ENCODE results near the gene ZG16B. TPM values are rescaled to one million over a fixed set of nuclear protein-coding genes. Genes with fewer than 3 reads are reported as not detected.

The ZG16B gene
- total RNA-seq, 6 experiments from 2014 or later, result 0.24 to 1.6 (median 0.50) TPM; not detected in 2

DNA sequence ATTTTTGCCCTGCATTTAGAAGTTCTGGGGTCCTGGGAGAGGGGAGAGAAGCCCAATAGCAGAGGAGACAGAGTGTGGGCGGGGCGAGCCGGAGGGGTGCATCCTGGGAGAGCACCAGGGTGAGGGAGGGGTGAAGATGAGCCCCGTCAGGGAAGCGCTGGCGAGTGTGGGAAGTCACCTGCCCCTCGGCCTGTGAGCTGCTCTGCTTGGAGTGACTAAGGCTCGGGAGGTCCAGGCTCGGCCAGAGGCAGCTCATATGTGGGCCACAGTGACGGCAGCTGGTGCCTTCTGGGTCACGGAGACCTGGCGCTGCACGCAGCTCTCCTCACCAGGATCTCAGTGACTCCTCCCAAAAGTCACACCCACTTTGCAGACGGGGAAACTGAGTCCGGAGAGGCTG, 1.1 kb downstream of the ZG16B start:
- no peaks in the 10 kb centered on the region for H3K36me3 ChIP-seq
- H3K27ac ChIP-seq, result no peak overlapping the region
- no peaks in the 10 kb centered on the region for H3K4me1 ChIP-seq
- ATAC-seq (no peak), DNase-seq (peak in 1 of 3 donors; percentile 34)
- H3K27me3 ChIP-seq, result no peaks in the 10 kb centered on the region
- no peak for TF ChIP-seq POLR2A (IDR thresholded peaks at IDR 0.05)
- TF ChIP-seq, protein P1, sequence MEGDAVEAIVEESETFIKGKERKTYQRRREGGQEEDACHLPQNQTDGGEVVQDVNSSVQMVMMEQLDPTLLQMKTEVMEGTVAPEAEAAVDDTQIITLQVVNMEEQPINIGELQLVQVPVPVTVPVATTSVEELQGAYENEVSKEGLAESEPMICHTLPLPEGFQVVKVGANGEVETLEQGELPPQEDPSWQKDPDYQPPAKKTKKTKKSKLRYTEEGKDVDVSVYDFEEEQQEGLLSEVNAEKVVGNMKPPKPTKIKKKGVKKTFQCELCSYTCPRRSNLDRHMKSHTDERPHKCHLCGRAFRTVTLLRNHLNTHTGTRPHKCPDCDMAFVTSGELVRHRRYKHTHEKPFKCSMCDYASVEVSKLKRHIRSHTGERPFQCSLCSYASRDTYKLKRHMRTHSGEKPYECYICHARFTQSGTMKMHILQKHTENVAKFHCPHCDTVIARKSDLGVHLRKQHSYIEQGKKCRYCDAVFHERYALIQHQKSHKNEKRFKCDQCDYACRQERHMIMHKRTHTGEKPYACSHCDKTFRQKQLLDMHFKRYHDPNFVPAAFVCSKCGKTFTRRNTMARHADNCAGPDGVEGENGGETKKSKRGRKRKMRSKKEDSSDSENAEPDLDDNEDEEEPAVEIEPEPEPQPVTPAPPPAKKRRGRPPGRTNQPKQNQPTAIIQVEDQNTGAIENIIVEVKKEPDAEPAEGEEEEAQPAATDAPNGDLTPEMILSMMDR (IDR thresholded peaks at IDR 0.05), result no peak
- WGBS (ENCODE audit: insufficient coverage, low coverage, low lambda C conversion rate, missing lambda C conversion rate), result no CpG with 5 or more reads among the region's 15 CpGs
- no peak overlapping the region for H3K4me3 ChIP-seq
- intact Hi-C loops (cut with DNase I), result no loop called here
- no peaks in the 10 kb centered on the region for H3K9me3 ChIP-seq

DNA sequence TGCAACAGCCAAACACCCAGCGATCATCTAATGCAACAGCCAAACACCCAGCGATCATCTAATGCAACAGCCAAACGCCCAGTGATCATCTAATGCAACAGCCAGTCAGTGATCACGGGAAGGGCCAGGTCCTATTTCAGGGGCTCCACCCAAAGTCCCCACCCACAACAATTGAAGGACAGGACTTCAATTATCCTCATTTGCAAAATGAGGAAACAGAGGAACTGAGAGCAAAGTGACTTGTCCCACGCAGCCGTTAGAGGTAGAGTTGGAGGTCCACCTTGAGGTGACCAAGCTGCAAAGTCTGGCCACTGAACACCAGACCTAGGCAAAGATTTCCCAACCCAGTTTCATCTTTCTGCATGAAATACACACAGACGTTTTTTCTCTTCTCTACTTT, 3.7 kb downstream of the ZG16B start:
- no peak overlapping the region for H3K4me3 ChIP-seq
- peak in 1 of 3 donors; percentile 3 for DNase-seq
- no peaks in the 10 kb centered on the region for H3K27me3 ChIP-seq
- H3K36me3 ChIP-seq, result no peaks in the 10 kb centered on the region
- intact Hi-C loops (cut with DNase I), result no loop called here
- H3K4me1 ChIP-seq, result no peaks in the 10 kb centered on the region
- H3K9me3 ChIP-seq, result no peaks in the 10 kb centered on the region
- no peak for ATAC-seq
- 57% methylated on average over 6 of the region's 7 CpGs for WGBS (ENCODE audit: insufficient coverage, low coverage, low lambda C conversion rate, missing lambda C conversion rate)
- TF ChIP-seq, protein P1 (IDR thresholded peaks at IDR 0.05), result no peak
- no peak for TF ChIP-seq POLR2A (IDR thresholded peaks at IDR 0.05)
- no peak overlapping the region for H3K27ac ChIP-seq

DNA sequence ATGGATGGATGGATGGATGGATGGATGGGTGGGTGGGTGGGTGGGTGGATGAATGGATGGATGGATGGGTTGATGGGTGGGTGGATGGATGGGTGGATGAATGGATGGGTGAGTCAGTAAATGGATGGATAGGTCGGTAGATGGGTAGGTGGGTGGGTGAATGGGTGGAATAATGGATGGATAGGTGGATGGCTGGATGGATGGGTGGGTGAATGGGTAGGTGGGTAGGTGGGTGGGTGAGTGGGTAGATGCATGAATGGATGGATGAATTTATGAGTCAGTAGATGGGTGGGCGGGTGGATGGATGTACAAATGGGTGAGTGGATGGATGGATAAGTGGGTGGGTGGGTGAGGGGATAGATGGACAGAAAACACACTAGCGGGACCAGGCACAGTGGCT, 4.9 kb downstream of the ZG16B start:
- Histone ChIP-seq H3K4me1 (no peaks in the 10 kb centered on the region), H3K4me3 (no peak overlapping the region), H3K27me3 (no peaks in the 10 kb centered on the region), H3K27ac (no peak overlapping the region), H3K9me3 (no peaks in the 10 kb centered on the region), H3K36me3 (no peaks in the 10 kb centered on the region)
- no peak for TF ChIP-seq POLR2A (IDR thresholded peaks at IDR 0.05)
- TF ChIP-seq, protein P1 (IDR thresholded peaks at IDR 0.05), result no peak
- intact Hi-C loops (cut with DNase I), result no loop called here
- DNase-seq, result no peak
- no peak for ATAC-seq
- WGBS (ENCODE audit: insufficient coverage, low coverage, low lambda C conversion rate, missing lambda C conversion rate), result 47% methylated on average over 3 of the region's 3 CpGs

DNA sequence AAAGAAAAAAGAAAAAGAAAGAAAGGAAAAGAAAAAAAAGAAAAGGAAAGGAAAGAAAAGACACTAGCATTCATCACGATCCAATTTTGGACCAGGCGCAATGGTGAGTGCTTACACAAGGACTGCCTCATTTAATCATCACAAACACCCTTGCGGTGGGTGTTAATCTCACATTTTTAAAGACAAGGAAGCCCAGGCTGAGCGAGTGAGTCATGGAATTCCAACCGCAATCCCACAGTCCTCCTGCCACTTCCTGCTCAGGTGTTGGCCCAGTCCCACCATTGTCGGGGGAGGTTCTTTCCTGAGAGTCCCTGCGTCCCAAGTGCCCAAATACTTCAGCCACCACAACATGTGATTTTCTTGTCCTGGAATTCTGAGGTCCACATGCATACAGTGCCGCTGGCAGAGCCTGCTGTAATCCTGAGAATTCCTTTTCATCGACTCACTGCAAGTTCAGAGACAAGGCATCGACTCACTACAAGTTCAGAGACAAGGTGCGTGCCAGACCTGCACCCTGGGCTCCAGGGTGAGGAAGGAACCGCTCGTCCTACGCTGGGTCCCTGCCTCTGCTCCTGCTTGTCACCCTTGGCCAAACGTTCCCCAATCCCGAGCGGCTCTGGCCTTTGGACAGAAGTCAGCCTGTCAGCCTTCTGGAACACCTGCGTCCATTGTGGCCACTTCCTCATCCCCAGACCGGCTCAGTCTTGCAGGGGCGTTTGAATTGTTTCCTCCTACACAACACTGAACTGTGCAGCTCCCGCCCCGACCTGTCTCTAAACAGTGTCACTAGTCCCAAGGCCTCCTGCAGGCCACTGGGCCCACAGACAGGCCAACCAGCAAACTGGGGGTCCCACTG, 5.8 kb downstream of the ZG16B start:
- ATAC-seq (peak in 1 of 4 donors; percentile 30), DNase-seq (peak in 1 of 3 donors; percentile 37)
- WGBS (ENCODE audit: insufficient coverage, low coverage, low lambda C conversion rate, missing lambda C conversion rate), result 25% methylated on average over 11 of the region's 22 CpGs
- no peak for TF ChIP-seq POLR2A (IDR thresholded peaks at IDR 0.05)
- TF ChIP-seq, protein P1 (IDR thresholded peaks at IDR 0.05), result no peak
- no peaks in the 10 kb centered on the region for H3K9me3 ChIP-seq
- H3K27ac ChIP-seq, result no peak overlapping the region
- H3K4me1 ChIP-seq, result no peaks in the 10 kb centered on the region
- no peak overlapping the region for H3K4me3 ChIP-seq
- no peaks in the 10 kb centered on the region for H3K27me3 ChIP-seq
- H3K36me3 ChIP-seq, result no peaks in the 10 kb centered on the region
- intact Hi-C loops (cut with DNase I), result no loop called here

All from right lobe of liver (tissue), 6 donors.